GM18502 (cell line): Measurements from ENCODE around the gene SOX9.
"Not testable (repeated sequence)": the region's sequence is repeated elsewhere in the genome, so short reads cannot be mapped to it uniquely, and the experiment has no call there.

Experiments
- ATAC-seq: cut with Tn5 transposase; IDR thresholded peaks from one replicate; pipeline ENCODE4 v1.9.1; 2021; ENCODE audit warnings: mild to moderate bottlenecking; ENCODE audit not compliant: unreplicated experiment, poor library complexity

Gene SOX9

DNA sequence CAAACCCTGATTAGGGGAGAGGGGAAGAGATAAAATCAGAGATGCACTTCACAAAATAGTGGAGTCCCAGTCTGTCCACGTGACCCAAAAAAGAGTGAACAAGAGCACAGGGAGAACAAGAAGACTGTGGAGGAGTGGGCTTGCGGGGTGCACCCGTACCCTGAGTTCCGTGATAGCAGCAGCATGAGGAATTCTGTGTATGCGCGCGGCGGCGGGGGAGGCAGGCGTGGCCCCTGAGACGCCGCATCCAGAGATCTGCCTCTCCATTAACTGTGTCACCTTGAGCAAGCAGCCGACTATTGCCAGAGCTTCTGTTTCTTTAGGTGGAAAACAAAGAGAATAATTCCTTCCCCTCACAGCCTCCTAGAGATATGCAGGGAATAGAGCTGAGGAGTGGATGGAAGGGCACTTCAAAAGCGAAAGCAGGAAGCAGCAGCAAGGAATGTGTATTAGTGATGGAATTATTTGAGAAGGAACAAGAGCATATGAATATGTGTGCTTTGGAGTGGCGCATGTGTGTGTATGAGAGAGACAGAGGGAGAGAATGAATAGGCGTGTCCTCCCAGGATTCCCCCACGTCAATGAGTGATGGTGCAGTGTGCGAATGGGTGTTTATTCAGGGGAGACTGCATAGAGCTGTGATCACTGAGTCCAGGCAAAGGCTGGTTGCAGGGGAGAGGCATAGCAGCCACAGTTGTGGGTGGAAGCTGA is 10.4 kb upstream of the SOX9 start:
- ATAC-seq, result peak; percentile 55

- ATAC-seq, result no peak
Observed at GRCh38 chr17:72110942-72111318, 9.9 kb upstream of the SOX9 start.

DNA sequence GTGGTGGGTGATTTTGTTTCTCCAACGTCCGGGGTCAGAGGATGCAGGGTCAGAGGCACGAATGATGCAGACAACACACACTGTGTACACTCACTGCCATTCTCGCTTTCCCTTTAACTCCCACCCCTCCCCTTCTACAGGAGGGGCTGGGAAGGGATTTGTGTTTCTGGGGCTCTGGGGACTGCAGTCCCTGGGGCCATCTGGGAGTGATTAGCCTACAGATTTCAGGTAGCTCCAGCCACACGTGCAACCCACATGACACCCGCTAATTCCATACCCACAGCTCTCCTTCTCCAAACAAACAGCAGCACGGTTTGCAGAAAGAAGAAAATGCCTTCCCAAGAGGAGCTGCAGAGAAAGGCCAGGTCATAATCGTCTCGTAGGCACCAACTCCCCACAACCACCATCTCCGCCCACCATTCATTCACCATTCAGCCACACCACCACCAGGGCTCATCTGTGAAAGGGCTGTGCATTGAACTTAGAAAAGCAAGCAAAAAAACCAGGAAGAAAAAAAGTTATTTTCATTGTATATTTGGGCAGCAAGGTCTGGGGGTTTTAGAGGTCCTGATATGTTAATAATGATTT is 9.4 kb upstream of the SOX9 start:
- no peak for ATAC-seq

DNA sequence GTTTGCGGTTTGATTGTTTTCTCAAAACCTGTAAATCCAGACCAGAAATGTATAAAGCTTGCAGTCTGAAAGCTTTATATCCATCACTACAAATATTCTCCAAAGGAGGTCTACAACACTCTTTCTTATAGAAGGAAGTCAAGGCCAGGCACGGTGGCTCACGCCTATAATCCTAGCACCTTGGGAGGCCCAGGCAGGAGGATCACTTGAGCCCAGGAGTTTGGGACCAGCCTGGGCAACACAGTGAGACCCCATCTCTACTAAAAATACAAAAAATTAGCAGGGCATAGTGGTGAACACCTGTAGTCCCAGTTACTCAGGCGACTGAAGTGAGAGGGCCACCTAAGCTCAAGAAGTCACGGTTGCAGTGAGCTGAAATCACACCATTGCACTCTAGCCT is 8.9 kb upstream of the SOX9 start:
- not testable (repeated sequence) for ATAC-seq

- no peak for ATAC-seq
Observed at GRCh38 chr17:72113751-72114150, 7.1 kb upstream of the SOX9 start.

GRCh38 chr17:72115781-72116525 is 4.9 kb upstream of the SOX9 start:
- ATAC-seq, result no peak

GRCh38 chr17:72116661-72117521 is 3.9 kb upstream of the SOX9 start:
- no peak for ATAC-seq

DNA sequence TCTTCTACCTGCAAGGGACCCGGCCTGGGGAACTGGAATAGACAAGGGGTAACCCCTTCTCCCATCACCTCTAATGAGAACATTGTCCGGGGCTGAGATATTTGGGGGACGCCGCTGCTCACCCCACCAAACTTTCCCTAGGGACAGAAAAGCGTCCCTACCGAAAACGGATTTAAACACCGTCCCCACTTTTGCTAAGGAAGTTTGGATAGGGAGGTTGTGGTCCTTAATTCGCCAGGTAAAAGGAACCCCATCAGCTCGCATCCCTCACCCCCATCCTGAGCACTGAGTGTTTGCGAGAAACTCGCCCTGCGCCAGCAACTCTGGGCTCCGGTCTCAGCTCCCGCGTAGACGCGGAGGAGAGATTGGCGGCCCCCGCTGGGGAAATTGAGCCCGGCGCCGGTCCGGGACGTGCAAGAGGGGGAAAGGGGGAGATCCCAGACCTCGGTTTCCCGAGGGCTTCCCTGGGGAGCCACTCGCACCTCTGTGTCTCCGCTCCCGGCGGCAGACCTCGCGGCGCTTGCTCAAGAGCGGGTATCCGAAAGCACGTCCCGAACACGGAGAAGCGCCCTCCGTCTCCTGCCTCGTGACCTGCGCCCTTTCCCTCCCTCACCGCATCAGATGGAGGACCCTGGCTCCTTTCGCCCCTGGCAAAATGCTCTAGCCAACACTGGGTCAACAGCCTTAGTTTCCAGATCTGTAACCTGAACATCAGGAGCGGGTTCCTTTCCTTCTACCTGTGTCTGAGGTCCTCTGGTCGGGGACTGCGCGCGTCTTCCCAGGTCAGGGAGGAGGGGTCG is 3.1 kb upstream of the SOX9 start:
- ATAC-seq, result no peak

GRCh38 chr17:72118335-72119076 is 2.3 kb upstream of the SOX9 start:
- no peak for ATAC-seq

DNA sequence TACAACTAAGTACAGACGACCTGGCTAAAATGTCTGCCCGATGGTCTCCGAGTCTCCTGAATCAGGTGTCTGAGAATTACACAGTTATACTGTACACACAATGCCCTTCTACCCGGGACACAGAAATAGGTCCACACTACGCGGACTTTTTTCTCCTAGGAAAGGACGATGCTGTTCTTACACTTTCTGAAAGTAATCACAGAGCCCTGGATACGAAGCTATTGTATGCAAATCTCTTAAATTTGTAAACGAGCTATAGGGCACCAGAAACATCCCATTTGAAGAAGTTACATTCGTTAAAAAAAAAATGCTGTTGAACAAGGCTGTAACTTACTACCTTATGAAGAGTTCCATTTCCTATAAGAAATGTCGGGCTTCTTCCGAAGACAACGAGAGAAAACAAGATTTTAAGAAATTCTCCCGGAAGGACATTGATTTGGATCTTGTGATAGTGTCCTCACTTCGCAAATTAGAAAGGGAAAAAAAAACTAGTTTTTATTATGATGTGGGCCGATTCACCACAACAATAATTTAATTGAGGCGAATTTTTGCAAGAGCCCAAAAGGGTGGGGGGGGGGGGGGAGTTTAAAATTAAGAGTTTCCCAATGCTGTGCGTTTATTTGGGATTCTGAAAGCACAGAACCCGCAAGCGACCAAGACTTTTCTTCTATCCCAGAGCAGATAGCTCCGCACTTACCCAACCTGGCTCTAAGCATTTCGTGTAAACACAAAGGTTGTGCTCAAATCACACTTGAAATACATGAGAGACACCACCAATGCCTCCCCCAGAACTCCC is 1.5 kb upstream of the SOX9 start:
- ATAC-seq, result no peak

- no peak for ATAC-seq
Observed at GRCh38 chr17:72119873-72120641, 763 bp upstream of the SOX9 start.

GRCh38 chr17:72121164-72122009 is 567 bp downstream of the SOX9 start:
- peak; percentile 8 for ATAC-seq

DNA sequence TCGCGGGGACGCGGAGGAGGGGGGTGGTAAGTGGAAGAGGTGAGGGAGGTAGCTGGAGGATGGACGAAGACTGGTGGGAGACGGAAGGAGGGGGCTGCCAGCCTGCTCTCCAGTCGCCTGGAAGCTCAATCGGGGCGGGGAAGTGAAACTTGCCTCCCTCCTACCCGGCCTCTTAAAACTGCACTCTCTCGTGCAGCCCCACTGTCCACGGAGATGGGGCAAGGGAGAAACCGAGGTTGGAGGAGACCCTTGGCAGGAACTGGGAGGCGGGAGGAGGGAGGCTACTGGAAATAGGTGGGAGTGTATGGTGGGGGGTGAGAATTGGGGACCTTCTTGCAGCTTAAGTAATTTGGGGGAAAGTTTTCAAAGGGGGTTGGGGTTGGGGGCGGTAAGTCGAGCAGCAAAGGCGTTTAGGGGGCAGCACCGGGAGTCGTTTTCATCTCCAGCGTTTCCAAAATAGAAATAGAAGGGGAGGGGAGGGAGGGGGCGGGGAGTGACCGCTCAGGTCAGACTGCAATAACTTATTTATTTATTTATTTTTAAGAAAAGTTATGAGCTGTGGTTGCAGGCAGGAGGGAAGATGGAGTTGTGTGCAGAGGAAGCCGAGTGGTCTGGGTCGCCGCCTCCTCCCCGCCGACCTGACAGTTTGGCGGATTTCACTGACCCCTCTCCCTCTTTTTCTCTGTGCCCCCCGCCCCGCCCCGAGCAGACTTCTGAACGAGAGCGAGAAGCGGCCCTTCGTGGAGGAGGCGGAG is 1.4 kb downstream of the SOX9 start:
- ATAC-seq, result no peak

GRCh38 chr17:72122765-72123529 is 2.1 kb downstream of the SOX9 start:
- no peak for ATAC-seq
